WTC11 (cell line): Measurements from ENCODE around the gene CD1B. TPM values are rescaled to one million over a fixed set of nuclear protein-coding genes. Genes with fewer than 3 reads are reported as not detected.

Source experiments
- ATAC-seq: fragments of 200-7000 bp; cut with Tn5 transposase; 2 replicates; pipeline ENCODE4 v1.10.0; 2021; ENCODE audit warnings: mild to moderate bottlenecking, moderate library complexity
- Bru-seq: library from RNA; stranded (reverse); fragments of 400-500 nt; gene quantifications from one replicate; lab custom pipeline; 2021; lab: Mats Ljungman, UMichigan
- CTCF ChIA-PET: fragments of 300-600 bp; sonication (Branson Sonifier 250); formaldehyde crosslinking; loops from one replicate; lab custom pipeline; 2021; ENCODE audit warnings: antibody characterized with exemption; lab: Charles Lee
- POLR2A ChIA-PET: fragments of 350-600 bp; sonication (Branson Sonifier 250); formaldehyde crosslinking; loops from one replicate; lab custom pipeline; 2021; ENCODE audit warnings: antibody characterized with exemption; lab: Charles Lee
- DNase-seq: peaks from one replicate; pipeline ENCODE4 v3.0.0; 2021; ENCODE audit warnings: low spot score
- H3K27ac Mint-ChIP-seq: 2 replicates; pipeline ENCODE4 v1.8.0; 2021; ENCODE audit warnings: mixed read lengths
- H3K27me3 Mint-ChIP-seq: 2 replicates; pipeline ENCODE4 v1.8.0; 2021; ENCODE audit warnings: low read depth, mild to moderate bottlenecking, moderate library complexity, mixed read lengths
- H3K36me3 Mint-ChIP-seq: 2 replicates; pipeline ENCODE4 v1.8.0; 2021; ENCODE audit warnings: mixed read lengths
- H3K4me1 Mint-ChIP-seq: 2 replicates; pipeline ENCODE4 v1.8.0; 2022; ENCODE audit warnings: mixed read lengths
- H3K4me3 Mint-ChIP-seq: 2 replicates; pipeline ENCODE4 v1.8.0; 2021; ENCODE audit warnings: mild to moderate bottlenecking, moderate library complexity, mixed read lengths
- H3K9me3 Mint-ChIP-seq: 2 replicates; pipeline ENCODE4 v1.8.0; 2021; ENCODE audit warnings: mixed read lengths
- ARID4B ChIP-seq: sonication (generic); formaldehyde crosslinking; IDR thresholded peaks from 2 replicates; pipeline ENCODE4 v1.8.0; 2023; ENCODE audit warnings: missing genetic modification reagents, mild to moderate bottlenecking, borderline replicate concordance
- ATF3 ChIP-seq: sonication (generic); formaldehyde crosslinking; conservative IDR thresholded peaks from 2 replicates; pipeline ENCODE4 v1.8.1; 2022; ENCODE audit warnings: mild to moderate bottlenecking, missing genetic modification reagents
- E2F1 ChIP-seq: sonication (generic); formaldehyde crosslinking; IDR thresholded peaks from 2 replicates; pipeline ENCODE4 v1.8.0; 2022; ENCODE audit warnings: mild to moderate bottlenecking, missing genetic modification reagents
- ELF4 ChIP-seq: sonication (generic); formaldehyde crosslinking; IDR thresholded peaks from 2 replicates; pipeline ENCODE4 v1.8.1; 2022; ENCODE audit warnings: low read depth, mild to moderate bottlenecking, moderate library complexity, missing genetic modification reagents
- FOXP4 ChIP-seq: sonication (generic); formaldehyde crosslinking; IDR thresholded peaks from 2 replicates; pipeline ENCODE4 v1.8.0; 2022; ENCODE audit warnings: mild to moderate bottlenecking, missing genetic modification reagents
- GRHL2 ChIP-seq: fragments of 250-450 bp; sonication (Bioruptor Pico); IDR thresholded peaks from 2 replicates; pipeline ENCODE4 v1.8.0; 2022; ENCODE audit warnings: mild to moderate bottlenecking, moderate library complexity; ENCODE audit not compliant: insufficient replicate concordance, severe bottlenecking
- GTF2I ChIP-seq: fragments of 250-450 bp; sonication (Bioruptor Pico); conservative IDR thresholded peaks from 2 replicates; pipeline ENCODE4 v1.4.0; 2021; ENCODE audit warnings: mild to moderate bottlenecking
- NFATC4 ChIP-seq: fragments of 250-450 bp; sonication (Bioruptor Pico); IDR thresholded peaks from 2 replicates; pipeline ENCODE4 v1.9.0; 2021; ENCODE audit warnings: mild to moderate bottlenecking
- NFE2L1 ChIP-seq: sonication (generic); formaldehyde crosslinking; IDR thresholded peaks from 2 replicates; pipeline ENCODE4 v1.8.1; 2023; ENCODE audit warnings: missing genetic modification reagents
- OVOL2 ChIP-seq: fragments of 250-450 bp; sonication (Bioruptor Pico); IDR thresholded peaks from 2 replicates; pipeline ENCODE4 v1.9.0; 2021; ENCODE audit warnings: mild to moderate bottlenecking, borderline replicate concordance
- RELA ChIP-seq: sonication (generic); formaldehyde crosslinking; IDR thresholded peaks from 2 replicates; pipeline ENCODE4 v1.8.1; 2022; ENCODE audit warnings: missing genetic modification reagents, mild to moderate bottlenecking, borderline replicate concordance
- TEAD1 ChIP-seq: sonication (generic); formaldehyde crosslinking; IDR thresholded peaks from 2 replicates; pipeline ENCODE4 v1.8.0; 2022; ENCODE audit warnings: mild to moderate bottlenecking, missing genetic modification reagents
- TP53 ChIP-seq: sonication (generic); formaldehyde crosslinking; IDR thresholded peaks from 2 replicates; pipeline ENCODE4 v1.8.1; 2023; ENCODE audit warnings: mild to moderate bottlenecking, missing genetic modification reagents
- USF1 ChIP-seq: sonication (generic); formaldehyde crosslinking; IDR thresholded peaks from 2 replicates; pipeline ENCODE4 v1.8.0; 2022; ENCODE audit warnings: mild to moderate bottlenecking, missing genetic modification reagents
- USF2 ChIP-seq: sonication (generic); formaldehyde crosslinking; IDR thresholded peaks from 2 replicates; pipeline ENCODE4 v1.8.1; 2023; ENCODE audit warnings: mild to moderate bottlenecking, missing genetic modification reagents, moderate library complexity
- ZNF121 ChIP-seq: sonication (generic); formaldehyde crosslinking; IDR thresholded peaks from 2 replicates; pipeline ENCODE4 v1.8.0; 2023; ENCODE audit warnings: missing genetic modification reagents
- ZNF532 ChIP-seq: fragments of 250-450 bp; sonication (Bioruptor Pico); IDR thresholded peaks from 2 replicates; pipeline ENCODE4 v1.9.0; 2021; ENCODE audit warnings: mild to moderate bottlenecking, borderline replicate concordance
- long read RNA-seq, 3 experiments: library from RNA in 1 of 3; library from capped mRNA in 1 of 3; library from polyadenylated mRNA in 1 of 3; unstranded in 2 of 3; stranded (forward) in 1 of 3; transcript quantifications; one replicate each; pipeline ENCODE4 v2.0.0, GENCODE V29; 2021
- total RNA-seq: library from RNA; stranded (reverse); gene quantifications from 3 replicates; pipeline ENCODE4 v1.2.3, GENCODE V29; 2021

CD1B gene
- not detected in 3 replicates for total RNA-seq
- not detected for Bru-seq, nascent RNA
- long read RNA-seq, experiment 1: 0 reads
- long read RNA-seq, experiment 2: 0 reads
- long read RNA-seq, experiment 3: 0 reads

GRCh38 chr1:158331481-158332150, at the start of gene CD1B:
Gene CD1B (minus strand): TSS chr1:158331531. CDS start chr1:158331423, 108 bp downstream.
- no peak within 1 kb of the TSS for H3K27ac Mint-ChIP-seq
- no peak for ATAC-seq
- CTCF ChIA-PET: interaction anchor here (1.4 kb wide), 1 partner anchor 128 kb away, joined by 5 read pairs; no protein-coding TSS in a partner anchor
- H3K4me3 Mint-ChIP-seq: no peak within 1 kb of the TSS
- TF ChIP-seq RELA (CRISPR knock-in tag) (no peak), ARID4B (no peak), GTF2I (CRISPR knock-in tag) (no peak), USF1 (no peak), ELF4 (CRISPR knock-in tag) (no peak), E2F1 (CRISPR knock-in tag) (no peak), TEAD1 (CRISPR knock-in tag) (no peak), NFE2L1 (CRISPR knock-in tag) (no peak), USF2 (CRISPR knock-in tag) (no peak), FOXP4 (CRISPR knock-in tag) (no peak), OVOL2 (CRISPR knock-in tag) (no peak), ATF3 (no peak), NFATC4 (CRISPR knock-in tag) (no peak), ZNF121 (CRISPR knock-in tag) (no peak), ZNF532 (CRISPR knock-in tag) (no peak), GRHL2 (CRISPR knock-in tag) (no peak), TP53 (no peak)
- TF ChIP-seq, all 79 proteins: peak for 0
- no peaks in the 10 kb centered on the region for H3K36me3 Mint-ChIP-seq
- DNase-seq: no peak
- no peaks in the 10 kb centered on the region for H3K27me3 Mint-ChIP-seq
- no peaks in the 10 kb centered on the region for H3K9me3 Mint-ChIP-seq
- no peaks in the 10 kb centered on the region for H3K4me1 Mint-ChIP-seq
- POLR2A ChIA-PET: no interaction called here
